Measurements from ENCODE around the gene SV2B.

Gene SV2B

GRCh38 chr15:91345736-91346135 lies 245.7 kb downstream of the SV2B start:
- H3K4me3 ChIP-seq (ENCODE audit: low read depth, low read length): no peak overlapping the region

GRCh38 chr15:91346259-91346658 lies 246.2 kb downstream of the SV2B start:
- no peak overlapping the region for H3K4me3 ChIP-seq (ENCODE audit: low read depth, low read length)
- no peak for TF ChIP-seq CTCF (IDR thresholded peaks at IDR 0.05; ENCODE audit: borderline replicate concordance, insufficient read depth, low read depth, low read length)

More at GRCh38 chr15:91345736-91346135, 245.7 kb downstream of the SV2B start:
- no peak for TF ChIP-seq CTCF (IDR thresholded peaks at IDR 0.05; ENCODE audit: borderline replicate concordance, insufficient read depth, low read depth, low read length)

GRCh38 chr15:91348752-91349500 lies 248.9 kb downstream of the SV2B start:
- TF ChIP-seq CTCF (IDR thresholded peaks at IDR 0.05; ENCODE audit: borderline replicate concordance, insufficient read depth, low read depth, low read length): no peak
- no peak overlapping the region for H3K4me3 ChIP-seq (ENCODE audit: low read depth, low read length)

All from GM12875 (cell line).